Activated gamma-delta T cell (primary cell): ENCODE results near the gene PDE4D.

Source experiments
- DNase-seq: peaks from one replicate; lab custom pipeline; 2025; lab: John Stamatoyannopoulos, UW

Gene PDE4D

DNA sequence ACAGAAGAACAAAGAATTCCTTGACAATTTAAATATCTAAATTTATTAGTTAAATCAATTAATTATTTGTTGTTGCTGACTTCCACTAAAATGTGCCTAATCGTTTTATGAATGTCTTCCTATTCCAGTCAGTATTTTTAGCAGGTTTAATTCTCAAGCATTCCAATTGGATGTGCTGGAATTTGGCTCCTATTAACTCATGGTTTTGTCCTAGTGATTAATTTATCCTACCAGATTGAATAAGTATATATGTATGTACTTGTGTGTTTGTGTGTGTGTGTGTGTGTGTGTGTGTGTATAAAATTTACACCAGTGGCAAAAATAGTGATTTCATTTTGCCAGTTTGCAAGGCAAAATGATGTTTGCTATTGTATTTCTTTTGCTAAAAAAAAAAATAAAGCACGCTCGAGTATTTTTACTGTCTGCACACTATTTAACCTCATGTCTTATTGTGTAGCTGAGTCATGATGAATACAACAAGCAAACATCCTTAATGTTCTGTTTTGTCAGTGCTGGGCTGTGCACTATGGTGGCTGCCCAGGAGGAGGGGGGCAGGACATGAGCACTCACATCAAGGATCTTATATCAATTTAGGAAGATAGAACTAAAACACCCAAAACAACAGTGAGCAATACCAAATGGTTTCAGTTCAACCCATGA lies 375.5 kb downstream of the PDE4D start:
- DNase-seq: no peak

DNA sequence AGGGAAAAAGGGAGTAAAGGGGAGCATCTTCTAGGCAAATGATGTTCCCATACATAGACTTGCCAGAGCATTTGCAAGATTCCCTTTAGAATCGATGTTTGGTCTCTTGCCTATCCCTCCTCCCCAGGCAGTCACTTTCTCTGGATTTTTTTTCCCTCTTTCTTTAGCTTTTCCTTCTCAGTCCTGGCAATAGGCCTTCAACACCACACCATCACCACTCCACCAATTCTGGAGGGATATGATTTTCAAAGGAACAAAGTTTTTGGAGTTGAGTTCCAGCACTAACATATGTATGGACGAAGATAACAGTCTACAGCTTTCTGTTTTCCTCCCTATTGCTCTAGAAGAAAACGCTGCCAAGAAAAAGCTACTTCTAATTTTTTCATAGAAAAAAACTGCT lies 377.4 kb downstream of the PDE4D start:
- DNase-seq: no peak

GRCh38 chr5:59506285-59506877 lies 387.1 kb downstream of the PDE4D start:
- no peak for DNase-seq

DNA sequence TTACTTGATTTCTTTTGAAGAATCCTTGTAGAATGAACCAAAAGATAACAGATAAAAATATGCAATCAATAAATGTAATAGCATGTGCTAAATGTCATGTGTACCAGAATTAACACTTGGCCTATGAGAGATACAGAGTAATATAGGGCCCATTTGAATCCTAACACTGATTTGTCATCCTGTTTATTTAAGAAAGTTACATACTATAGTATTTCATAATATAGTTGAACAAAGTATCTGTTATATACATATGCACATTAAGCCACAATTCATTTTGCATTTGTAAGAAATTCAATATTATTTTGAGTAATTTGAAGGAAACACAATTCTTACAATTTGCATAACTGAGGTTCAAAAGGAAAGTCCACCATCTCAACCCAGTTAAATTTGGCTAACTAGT lies 389.5 kb downstream of the PDE4D start:
- no peak for DNase-seq

- no peak for DNase-seq
Measured at GRCh38 chr5:59503220-59503619, 390.3 kb downstream of the PDE4D start.

- DNase-seq: no peak
Measured at GRCh38 chr5:59501316-59501715, 392.2 kb downstream of the PDE4D start.

GRCh38 chr5:59500014-59500413 lies 393.5 kb downstream of the PDE4D start:
- DNase-seq: no peak

GRCh38 chr5:59497207-59497606 lies 396.3 kb downstream of the PDE4D start:
- no peak for DNase-seq

- DNase-seq: no peak
Measured at GRCh38 chr5:59496524-59497134, 396.9 kb downstream of the PDE4D start.

GRCh38 chr5:59491945-59492344 lies 401.6 kb downstream of the PDE4D start:
- DNase-seq: no peak

DNA sequence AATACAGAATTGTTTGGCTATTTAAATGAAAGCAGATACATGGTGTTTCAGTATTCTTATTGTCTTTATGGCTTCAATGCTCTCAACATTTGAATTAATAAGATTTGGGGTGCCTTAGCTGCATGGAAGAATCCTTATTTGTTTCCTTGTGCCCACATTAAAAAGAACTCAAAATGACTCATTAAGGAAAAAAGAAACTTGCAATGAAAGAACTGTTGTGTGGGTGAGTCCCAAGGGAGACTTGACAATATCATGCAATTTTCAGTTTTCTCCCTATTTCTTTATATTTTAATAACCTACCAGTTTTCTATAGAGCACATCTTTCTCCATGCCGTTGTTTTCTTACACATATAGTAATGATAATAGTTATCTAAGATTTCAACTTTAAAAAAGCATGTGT lies 404.0 kb downstream of the PDE4D start:
- no peak for DNase-seq

DNA sequence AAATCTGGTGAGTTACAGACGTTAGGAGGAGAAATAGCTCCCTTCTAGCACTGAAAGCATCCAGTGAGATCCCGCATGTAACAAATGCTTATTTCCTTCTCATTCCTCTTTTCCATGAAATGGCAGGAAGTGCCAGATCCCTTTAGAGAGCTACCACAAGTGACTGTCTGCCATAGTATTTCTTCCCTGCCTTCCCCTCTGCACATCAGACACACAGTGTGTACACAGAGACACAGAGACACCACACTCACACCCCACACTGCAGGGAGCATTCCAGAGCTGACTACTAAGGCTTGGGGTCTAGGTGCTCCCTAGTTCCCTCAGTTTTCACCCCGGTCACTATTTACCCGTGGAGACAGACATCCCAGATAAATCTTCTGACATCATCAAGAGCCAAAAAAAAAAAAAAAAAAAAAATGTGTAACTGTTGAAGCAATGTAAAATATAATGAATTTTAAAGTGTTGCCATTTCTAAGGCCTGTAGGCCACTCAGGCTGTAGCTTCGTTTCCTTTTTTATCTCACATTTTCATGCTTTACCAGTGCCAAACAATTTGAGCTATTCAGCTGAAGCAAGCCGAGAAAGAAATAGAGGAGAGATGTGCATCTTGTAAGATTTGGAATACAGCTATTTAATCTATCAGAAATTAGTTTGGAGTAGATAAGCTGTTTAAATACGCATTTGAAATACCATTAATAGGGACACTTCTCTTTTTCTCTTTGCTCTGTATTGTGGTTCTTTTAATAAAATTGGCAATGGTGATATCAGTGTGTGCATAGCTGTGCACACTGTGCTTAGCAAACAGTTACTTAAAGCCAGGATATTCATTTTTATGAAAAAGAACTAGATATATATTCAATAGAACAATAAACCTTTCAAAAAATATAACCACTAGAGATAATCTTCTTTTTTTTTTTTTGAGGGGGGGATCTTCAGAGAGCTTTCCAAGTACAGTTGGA lies 405.5 kb downstream of the PDE4D start:
- no peak for DNase-seq

- no peak for DNase-seq
Measured at GRCh38 chr5:59487068-59487686, 406.3 kb downstream of the PDE4D start.

- no peak for DNase-seq
Measured at GRCh38 chr5:59486508-59486907, 407.0 kb downstream of the PDE4D start.

GRCh38 chr5:59485629-59486439 lies 407.7 kb downstream of the PDE4D start:
- DNase-seq: no peak

DNA sequence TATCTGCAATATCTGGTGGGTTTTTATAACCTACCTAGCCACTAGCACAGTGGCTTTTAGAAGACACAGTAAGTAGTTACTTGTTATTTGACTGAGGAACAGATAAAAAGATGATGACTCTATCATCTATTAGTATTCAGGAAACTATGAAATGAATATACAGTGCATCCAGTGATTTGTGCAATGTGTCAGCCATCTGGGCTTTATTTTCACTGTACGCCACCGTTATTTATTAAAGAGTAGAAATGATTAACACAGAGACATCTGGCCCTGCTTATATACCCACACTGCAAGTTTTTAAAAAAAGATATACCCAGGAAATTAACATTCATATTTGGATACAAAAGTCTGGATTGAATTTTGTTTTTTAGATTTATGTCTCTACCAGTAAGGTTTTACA lies 408.4 kb downstream of the PDE4D start:
- no peak for DNase-seq

GRCh38 chr5:59484618-59485017 lies 408.9 kb downstream of the PDE4D start:
- DNase-seq: no peak

- DNase-seq: no peak
Measured at GRCh38 chr5:59483971-59484472, 409.5 kb downstream of the PDE4D start.

DNA sequence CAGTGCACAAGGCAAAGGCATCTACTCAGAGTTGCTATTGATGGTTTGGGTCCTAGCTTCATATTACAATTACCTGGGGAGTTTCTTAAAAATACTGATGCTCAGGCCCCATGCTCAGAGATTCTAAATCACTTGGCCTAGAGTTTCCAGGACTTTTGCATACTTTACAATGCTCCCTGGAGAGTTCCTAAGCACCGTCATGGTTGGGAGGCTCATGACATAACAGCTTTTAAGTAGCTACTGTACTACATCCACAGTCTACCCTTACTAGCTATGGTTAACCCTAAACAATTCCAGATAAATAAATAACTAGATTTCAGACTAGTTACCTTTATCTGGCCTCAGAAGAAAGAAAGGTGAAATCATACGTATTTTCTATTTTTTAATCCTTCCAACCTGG lies 414.4 kb downstream of the PDE4D start:
- no peak for DNase-seq

DNA sequence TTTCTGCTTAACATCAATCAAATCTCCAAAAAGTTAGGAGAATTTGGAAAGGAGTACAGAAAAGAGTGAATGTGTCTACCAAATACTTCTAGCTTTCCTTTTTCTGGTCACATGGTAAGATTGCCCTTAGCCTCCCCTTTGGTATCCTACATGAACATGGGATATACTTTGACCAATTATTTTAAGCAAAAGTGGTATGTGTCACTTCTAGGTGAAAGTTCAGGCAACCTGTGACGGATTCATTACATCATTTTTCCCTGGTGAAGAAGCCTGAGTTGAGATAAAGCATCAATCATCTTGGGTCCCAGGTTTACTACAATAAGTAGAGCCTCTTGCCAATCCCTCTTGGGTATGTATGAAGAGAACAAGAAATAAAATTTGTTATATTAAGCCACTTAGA lies 419.2 kb downstream of the PDE4D start:
- DNase-seq: no peak

DNA sequence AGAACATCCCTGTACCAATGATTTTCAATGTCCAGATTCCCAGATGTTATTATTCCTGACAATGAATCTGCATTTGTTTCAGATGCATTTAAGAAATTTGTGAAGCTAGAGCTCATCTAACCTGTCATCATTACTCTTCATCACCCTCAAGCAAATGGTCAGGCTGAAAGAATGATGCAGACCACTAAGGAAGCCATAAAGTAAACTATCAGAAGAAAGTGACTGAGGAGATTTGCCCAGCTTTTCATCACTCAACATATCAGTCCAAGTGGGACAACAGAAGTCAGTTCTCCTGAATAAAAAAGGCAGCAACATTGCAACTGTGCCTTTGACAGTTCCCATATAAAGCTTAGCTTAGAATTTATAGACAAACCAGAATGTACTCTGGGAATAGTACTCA lies 419.9 kb downstream of the PDE4D start:
- DNase-seq: no peak
